Measurements from ENCODE around the gene BEST2.
"Not testable (repeated sequence)": the region's sequence is repeated elsewhere in the genome, so short reads cannot be mapped to it uniquely, and the experiment has no call there.

The BEST2 gene

GRCh38 chr19:12751635-12752034, at the start of gene BEST2:
BEST2 (plus strand) TSS chr19:12751791; CDS start chr19:12752593, 802 bp downstream.
- no peak for DNase-seq

- peak; percentile 11 for DNase-seq
These were observed 48.5 kb upstream of the BEST2 start for GRCh38 chr19:12703046-12703445.

DNA sequence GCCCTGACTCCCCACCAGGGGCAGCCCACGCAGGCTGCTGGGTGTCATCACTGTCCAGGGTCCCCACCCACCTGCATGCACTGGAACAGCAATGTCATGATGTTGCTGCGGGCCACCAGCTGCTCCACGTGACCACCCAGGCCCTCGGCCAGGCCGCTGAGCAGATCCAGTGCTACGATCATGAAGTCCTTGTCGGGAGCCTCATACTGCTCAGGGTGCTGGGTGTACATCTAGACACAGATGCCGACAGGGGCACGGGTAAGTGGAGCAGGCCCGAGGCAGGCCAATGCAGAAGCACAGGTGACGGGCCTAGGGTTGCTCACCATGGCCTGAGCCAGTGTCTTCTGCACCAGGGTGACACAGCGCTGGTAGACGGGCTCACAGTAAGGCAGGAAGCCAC, 46.4 kb upstream of the BEST2 start:
- DNase-seq, result no peak

DNA sequence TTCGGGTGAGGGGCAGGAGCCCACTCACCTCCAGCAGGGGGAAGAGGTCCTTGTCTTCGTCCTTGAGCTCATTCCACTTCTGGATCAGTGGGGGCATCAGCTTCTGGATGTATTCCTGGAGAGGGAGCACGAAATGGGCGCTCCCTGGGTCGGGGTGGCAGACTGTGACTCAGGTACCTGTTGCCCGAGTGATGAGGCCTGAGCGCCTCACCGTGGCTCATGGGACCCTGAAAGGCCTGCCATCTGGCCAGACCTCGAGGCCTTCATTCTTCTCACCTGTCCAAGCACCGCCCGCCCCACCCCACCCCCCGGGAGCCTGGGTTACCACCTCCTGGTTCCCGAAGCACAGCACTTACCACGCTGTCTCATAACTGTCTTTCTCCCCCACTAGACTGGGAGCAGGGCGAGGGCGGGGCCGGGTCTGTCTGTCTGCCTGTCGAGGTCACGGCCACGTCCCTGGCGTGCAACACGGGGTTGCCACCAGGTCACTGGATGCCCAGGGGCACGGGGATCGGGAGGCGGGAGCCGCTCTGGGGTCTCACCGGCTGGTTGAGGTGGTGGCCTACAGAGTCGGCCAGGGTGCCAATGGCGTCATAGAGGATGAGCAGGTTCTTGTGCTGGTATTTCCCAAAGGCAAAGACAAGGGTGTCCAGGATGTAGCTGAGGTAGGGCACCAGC, 45.8 kb upstream of the BEST2 start:
- DNase-seq, result no peak

DNA sequence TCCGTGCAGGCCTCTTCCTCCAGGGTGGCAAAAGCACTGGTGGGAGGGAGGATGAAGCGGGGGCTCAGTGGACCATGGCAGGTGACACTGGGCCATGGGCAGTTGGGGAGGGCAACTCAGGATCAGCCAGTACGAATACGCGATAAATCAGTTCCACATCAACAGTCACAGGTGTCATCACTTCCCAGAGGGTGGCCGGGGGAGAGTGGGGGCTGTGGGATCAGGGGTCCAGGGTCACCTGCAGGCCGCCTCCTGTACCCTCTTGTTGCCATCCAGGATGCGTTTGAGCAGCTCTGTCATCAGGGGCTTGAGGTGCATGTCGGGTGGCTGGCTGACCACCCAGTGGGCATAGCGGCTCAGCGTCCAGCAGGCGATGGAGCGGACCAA, 45.3 kb upstream of the BEST2 start:
- DNase-seq, result no peak

DNA sequence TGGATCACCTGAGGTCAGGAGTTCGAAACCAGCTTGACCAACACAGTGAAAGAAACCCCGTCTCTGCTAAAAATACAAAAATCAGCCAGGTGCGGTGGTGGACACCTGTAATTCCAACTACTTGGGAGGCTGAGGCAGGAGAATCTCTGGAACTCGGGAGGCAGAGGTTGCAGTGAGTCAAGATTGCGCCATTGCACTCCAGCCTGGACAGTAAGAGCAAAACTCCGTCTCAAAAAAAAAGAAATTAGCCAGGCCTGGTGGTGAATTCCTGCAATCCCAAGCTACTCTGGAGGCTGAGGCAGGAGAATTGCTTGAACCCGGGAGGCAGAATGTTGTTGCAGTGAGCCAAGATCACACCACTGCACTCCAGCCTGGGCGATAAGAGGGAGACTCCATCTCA, 43.0 kb upstream of the BEST2 start:
- no peak for DNase-seq

DNA sequence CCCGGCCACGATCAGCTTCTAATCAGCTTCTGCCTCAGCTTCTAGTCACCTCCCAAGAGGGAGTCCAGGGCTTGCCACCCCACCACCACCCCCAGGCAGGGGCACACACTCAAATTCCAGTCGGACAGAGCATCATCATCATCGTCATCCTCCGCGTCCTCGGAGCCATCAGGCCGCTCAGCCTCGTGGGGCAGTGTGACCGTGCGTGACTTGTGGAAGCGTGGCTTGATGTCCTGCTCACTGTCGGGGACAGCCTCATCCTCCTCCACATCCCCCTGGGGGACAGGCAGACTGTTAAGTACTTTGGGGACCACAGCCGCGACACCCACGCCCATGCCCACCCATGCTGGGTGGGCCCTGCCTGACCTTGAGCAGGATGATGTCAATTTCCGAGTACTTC, 40.4 kb upstream of the BEST2 start:
- no peak for DNase-seq

- peak; percentile 22 for DNase-seq
These were observed 39.5 kb upstream of the BEST2 start for GRCh38 chr19:12712077-12712476.

- DNase-seq, result not testable (repeated sequence)
These were observed 38.3 kb upstream of the BEST2 start for GRCh38 chr19:12713304-12713703.

DNA sequence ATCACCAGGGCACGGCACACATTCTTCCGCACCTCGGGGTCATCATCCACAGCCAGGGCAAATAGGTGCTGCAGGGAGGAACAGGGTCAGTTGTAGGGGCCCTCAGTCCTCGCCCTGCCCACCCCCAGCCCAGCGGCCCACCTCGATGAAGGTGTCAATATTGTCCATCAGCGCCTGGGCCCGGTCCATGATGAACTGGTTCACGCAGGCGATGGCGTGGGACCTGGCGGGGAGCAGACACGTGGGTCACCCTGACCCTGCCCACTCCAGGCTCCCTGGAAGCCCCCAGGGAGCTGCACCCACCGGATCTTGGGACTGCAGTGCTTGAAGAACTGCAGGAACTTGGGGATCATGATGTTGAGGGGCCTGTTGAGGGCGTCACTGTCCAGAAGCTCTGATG, 36.5 kb upstream of the BEST2 start:
- DNase-seq, result no peak

DNA sequence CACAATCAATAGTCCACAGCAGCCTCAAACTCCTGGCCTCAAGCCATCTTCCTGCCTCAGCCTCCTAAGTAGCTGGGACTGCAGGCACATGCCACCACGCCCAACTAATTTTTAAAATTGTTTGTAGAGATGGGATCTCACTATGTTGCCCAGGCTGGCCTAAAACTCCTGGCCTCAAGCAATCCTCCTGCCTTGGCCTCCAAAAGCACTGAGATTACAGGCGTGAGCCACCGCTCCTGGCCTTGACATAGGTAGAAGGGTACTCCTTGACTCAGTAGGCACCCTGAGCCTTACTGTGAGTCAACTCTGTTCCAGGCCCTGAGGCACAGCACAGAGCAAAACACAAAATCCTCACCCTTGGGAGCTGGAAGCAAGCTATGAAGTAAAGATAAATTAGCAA, 35.7 kb upstream of the BEST2 start:
- no peak for DNase-seq

DNA sequence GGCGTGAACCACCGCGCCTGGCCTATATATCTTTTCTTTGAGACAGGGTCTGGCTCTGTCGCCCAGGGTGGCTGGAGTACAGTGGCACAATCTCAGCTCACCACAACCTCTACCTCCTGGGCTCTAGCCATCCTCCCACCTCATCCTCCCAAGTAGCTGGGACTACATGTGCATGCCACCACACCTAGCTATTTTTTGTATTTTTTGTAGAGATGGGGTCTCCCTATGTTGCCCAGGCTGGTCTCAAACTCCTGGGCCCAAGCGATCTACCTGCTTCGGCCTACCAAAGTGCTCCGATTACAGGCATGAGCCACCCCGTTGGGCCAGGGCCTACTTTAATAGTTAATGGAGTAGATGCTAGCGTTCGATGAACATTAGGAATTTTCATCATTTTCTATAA, 31.3 kb upstream of the BEST2 start:
- no peak for DNase-seq

GRCh38 chr19:12720851-12721655, 30.5 kb upstream of the BEST2 start:
- DNase-seq, result no peak

DNA sequence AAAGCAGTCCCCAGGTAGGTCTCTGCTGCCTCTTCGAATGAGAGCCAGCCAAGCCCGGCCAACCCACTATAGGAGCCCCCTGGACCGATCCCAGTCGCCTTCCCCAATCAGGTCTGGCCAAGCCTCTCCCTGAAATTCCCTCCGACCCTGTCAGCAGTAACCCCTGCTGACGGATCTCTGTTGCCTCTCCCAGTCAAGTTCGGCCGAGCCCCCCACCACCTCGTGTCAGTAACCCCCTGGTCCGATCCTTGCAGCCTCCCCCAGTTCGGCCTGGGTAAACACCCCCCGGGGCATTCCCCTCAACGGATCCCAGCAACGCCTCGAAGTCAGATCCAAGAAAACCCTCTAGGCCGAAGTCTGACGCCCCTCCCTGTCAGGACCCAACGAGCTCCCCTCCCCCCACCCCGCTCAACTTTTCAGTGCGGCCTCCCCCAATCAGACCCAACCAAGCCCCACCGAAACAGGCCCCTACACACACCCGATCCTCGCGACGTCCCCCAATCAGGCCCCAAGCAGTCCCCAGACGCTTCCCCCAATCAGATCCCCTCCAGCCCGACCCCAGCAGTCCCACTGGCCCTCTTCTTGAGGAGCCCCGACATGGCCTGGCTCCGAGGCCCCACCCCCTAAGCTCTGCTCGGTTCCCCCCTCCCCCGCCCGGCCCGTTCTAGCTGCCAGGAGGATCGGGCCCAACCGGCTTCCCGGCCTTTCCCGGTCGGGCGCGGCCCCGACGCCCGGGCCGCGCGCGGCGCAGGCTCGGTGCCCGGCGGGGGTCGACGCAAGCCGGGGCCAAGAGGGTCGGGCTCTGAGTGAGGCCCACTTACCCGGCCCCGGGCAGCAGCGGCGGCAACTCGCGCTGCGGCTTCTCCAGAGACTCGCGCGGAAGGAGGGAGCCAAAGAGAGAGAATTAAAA, 29.7 kb upstream of the BEST2 start:
- DNase-seq, result peak; percentile 61

DNA sequence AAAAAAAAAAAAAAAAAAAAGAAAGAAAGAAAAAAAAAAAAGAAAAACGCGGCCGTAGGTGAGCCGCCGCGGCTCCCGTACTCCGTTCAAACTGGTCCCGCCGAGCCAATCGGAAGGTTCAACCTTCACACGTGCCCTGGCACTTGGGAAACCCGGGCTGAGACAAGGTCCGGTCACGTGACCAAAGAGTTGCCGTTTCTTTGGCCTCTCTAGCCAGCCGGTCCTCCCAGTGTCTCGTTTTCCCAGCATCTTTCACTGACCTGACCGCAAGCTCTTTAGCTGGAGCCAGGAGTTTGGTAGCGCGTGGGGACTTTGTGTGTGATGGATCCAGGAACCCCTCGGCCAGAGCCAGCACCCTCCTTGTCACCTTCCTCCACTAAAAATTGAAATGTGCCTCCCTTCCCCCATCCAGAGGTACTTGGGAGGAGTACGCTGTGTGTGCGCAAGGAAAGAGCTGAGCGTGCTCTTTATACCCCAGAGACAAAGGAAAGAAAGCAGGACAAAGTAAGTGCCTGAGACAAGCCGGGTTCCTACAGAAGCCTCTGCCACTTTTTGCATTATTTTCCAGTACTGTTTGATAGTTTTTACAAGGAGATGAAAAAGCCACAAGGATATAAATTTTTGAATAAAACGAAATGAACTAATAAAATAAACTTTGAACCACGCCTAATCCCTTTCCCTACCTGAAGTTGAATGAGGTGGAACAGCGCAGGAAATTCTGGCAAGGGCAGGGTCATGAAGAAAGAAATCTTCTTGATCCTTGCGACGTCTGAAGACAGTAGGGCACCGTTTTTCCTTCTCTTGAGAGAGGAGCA, 28.8 kb upstream of the BEST2 start:
- DNase-seq, result peak; percentile 97

DNA sequence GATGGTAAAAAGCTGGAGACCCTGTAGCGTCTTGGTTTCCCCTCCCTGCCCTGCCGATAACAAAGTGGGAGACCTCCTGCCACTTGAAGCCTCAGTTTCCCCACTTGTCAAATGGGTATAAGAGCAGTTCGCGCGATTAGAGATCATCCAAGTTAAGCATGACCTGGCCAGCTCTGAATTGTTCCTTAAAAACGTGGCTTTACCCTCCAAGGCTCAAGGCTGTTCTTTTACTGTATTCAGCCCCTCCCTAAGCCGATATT, 28.3 kb upstream of the BEST2 start:
- DNase-seq, result no peak

GRCh38 chr19:12723641-12724426, 27.8 kb upstream of the BEST2 start, which contains the start of gene TNPO2:
TNPO2 (minus strand) TSS chr19:12723932; CDS start chr19:12720977, 2,955 bp downstream.
- DNase-seq, result peak; percentile 72

- not testable (repeated sequence) for DNase-seq
These were observed 26.0 kb upstream of the BEST2 start for GRCh38 chr19:12725612-12726011.

DNA sequence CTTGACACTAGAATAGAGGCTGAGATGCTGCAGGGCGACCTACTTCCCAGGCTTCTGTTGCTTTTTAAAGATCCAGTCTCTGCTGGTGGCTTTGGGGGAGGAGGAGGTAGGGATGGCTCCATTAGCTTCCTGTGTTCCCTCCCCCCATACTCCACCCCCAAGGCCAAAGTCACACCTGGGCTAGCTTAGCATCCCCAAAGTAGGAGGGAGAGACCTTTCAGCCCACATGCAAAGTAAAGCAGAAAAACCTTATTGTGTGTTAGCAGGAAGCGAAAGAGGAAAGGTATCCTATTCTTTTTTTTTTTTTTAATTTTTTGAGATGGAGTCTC, 24.6 kb upstream of the BEST2 start:
- no peak for DNase-seq

GRCh38 chr19:12727745-12728433, 23.7 kb upstream of the BEST2 start:
- no peak for DNase-seq

- no peak for DNase-seq
These were observed 21.5 kb upstream of the BEST2 start for GRCh38 chr19:12730064-12730463.
